ENCODE results near the gene CAMTA1.

CAMTA1 gene

GRCh38 chr1:7609311-7609994 is 824.2 kb downstream of the CAMTA1 start:
- no peak overlapping the region for H3K9ac ChIP-seq (ENCODE audit: low read length)
- no peak overlapping the region for H2AFZ ChIP-seq (ENCODE audit: low read depth, low read length, severe bottlenecking)
- TF ChIP-seq EZH2phosphoT487 (conservative IDR thresholded peaks at IDR 0.05; ENCODE audit: low read length) (no peak), CTCF (IDR thresholded peaks at IDR 0.05; ENCODE audit: insufficient read depth, low read length, poor library complexity, severe bottlenecking) (no peak)
- no peaks in the 10 kb centered on the region for H4K20me1 ChIP-seq (ENCODE audit: low read depth, low read length)
- H3K79me2 ChIP-seq (ENCODE audit: insufficient read depth, low read length) = no peaks in the 10 kb centered on the region
- H3K4me3 ChIP-seq (ENCODE audit: insufficient read depth, low read length, poor library complexity, severe bottlenecking) = no peak overlapping the region
- no peaks in the 10 kb centered on the region for H3K27me3 ChIP-seq (ENCODE audit: low read length)
- H3K36me3 ChIP-seq (ENCODE audit: low read length) = no peaks in the 10 kb centered on the region
- no peak overlapping the region for H3K27ac ChIP-seq (ENCODE audit: low read depth, low read length)
- no peaks in the 10 kb centered on the region for H3K9me3 ChIP-seq (ENCODE audit: insufficient read depth, low read length)
- H3F3A ChIP-seq (ENCODE audit: insufficient read depth) = no peaks in the 10 kb centered on the region
- H3K4me2 ChIP-seq (ENCODE audit: low read depth, low read length, poor library complexity, severe bottlenecking) = no peak overlapping the region
- no peaks in the 10 kb centered on the region for H3K9me2 ChIP-seq (replicated peaks; ENCODE audit: insufficient read depth, low read length)

- Histone ChIP-seq H3K27ac (ENCODE audit: low read depth, low read length) (no peak overlapping the region), H3K9me3 (ENCODE audit: insufficient read depth, low read length) (no peaks in the 10 kb centered on the region), H3K4me2 (ENCODE audit: low read depth, low read length, poor library complexity, severe bottlenecking) (no peak overlapping the region), H3K27me3 (ENCODE audit: low read length) (no peaks in the 10 kb centered on the region), H3K9ac (ENCODE audit: low read length) (no peak overlapping the region), H2AFZ (ENCODE audit: low read depth, low read length, severe bottlenecking) (no peak overlapping the region), H3K79me2 (ENCODE audit: insufficient read depth, low read length) (no peaks in the 10 kb centered on the region), H3K4me3 (ENCODE audit: insufficient read depth, low read length, poor library complexity, severe bottlenecking) (no peak overlapping the region), H4K20me1 (ENCODE audit: low read depth, low read length) (no peaks in the 10 kb centered on the region), H3F3A (ENCODE audit: insufficient read depth) (no peaks in the 10 kb centered on the region), H3K36me3 (ENCODE audit: low read length) (no peaks in the 10 kb centered on the region), H3K9me2 (replicated peaks; ENCODE audit: insufficient read depth, low read length) (no peaks in the 10 kb centered on the region)
- no peak for TF ChIP-seq CTCF (IDR thresholded peaks at IDR 0.05; ENCODE audit: insufficient read depth, low read length, poor library complexity, severe bottlenecking)
- TF ChIP-seq EZH2phosphoT487 (conservative IDR thresholded peaks at IDR 0.05; ENCODE audit: low read length) = no peak
Measured at GRCh38 chr1:7610106-7610731, 825.0 kb downstream of the CAMTA1 start.

- H3K9me3 ChIP-seq (ENCODE audit: insufficient read depth, low read length) = no peaks in the 10 kb centered on the region
- H3K79me2 ChIP-seq (ENCODE audit: insufficient read depth, low read length) = no peaks in the 10 kb centered on the region
- H3K27ac ChIP-seq (ENCODE audit: low read depth, low read length) = no peak overlapping the region
- no peaks in the 10 kb centered on the region for H3K9me2 ChIP-seq (replicated peaks; ENCODE audit: insufficient read depth, low read length)
- TF ChIP-seq CTCF (IDR thresholded peaks at IDR 0.05; ENCODE audit: insufficient read depth, low read length, poor library complexity, severe bottlenecking) (no peak), EZH2phosphoT487 (conservative IDR thresholded peaks at IDR 0.05; ENCODE audit: low read length) (no peak)
- H3K27me3 ChIP-seq (ENCODE audit: low read length) = no peaks in the 10 kb centered on the region
- H4K20me1 ChIP-seq (ENCODE audit: low read depth, low read length) = no peaks in the 10 kb centered on the region
- H3K36me3 ChIP-seq (ENCODE audit: low read length) = no peaks in the 10 kb centered on the region
- H3K9ac ChIP-seq (ENCODE audit: low read length) = no peak overlapping the region
- H3K4me2 ChIP-seq (ENCODE audit: low read depth, low read length, poor library complexity, severe bottlenecking) = no peak overlapping the region
- H2AFZ ChIP-seq (ENCODE audit: low read depth, low read length, severe bottlenecking) = no peak overlapping the region
- H3K4me3 ChIP-seq (ENCODE audit: insufficient read depth, low read length, poor library complexity, severe bottlenecking) = no peak overlapping the region
- H3F3A ChIP-seq (ENCODE audit: insufficient read depth) = no peaks in the 10 kb centered on the region
Measured at GRCh38 chr1:7610936-7611335, 825.7 kb downstream of the CAMTA1 start.

Measured in SU-DHL-6 (cell line).